Endothelial cell of umbilical vein (primary cell): ENCODE measurements around the gene FA2H. TPM values are rescaled to one million over a fixed set of nuclear protein-coding genes. Genes with fewer than 3 reads are reported as not detected.

Experiments
- BruUV-seq: library from RNA; stranded (reverse); fragments of 400-500 nt; replicated peaks from 2 replicates; lab custom pipeline; 2021; lab: Mats Ljungman, UMichigan
- CTCF ChIA-PET: fragments of 300-600, 350-600 bp; sonication (Branson Sonifier 250); formaldehyde crosslinking; loops from one replicate; lab custom pipeline; 2021; ENCODE audit warnings: antibody characterized with exemption, inconsistent platforms; lab: Charles Lee
- POLR2A ChIA-PET: fragments of 300-600, 350-600 bp; sonication (Branson Sonifier 250); formaldehyde crosslinking; loops from one replicate; lab custom pipeline; 2021; ENCODE audit warnings: antibody characterized with exemption, inconsistent platforms; lab: Charles Lee
- DNase-seq: peaks from one replicate; pipeline ENCODE4 v3.0.0-alpha.2; 2011; ENCODE audit warnings: low read depth, low spot score
- FAIRE-seq: peaks from 2 replicates; lab custom pipeline; 2011; peaks lifted over from hg19 to GRCh38; lab: Jason Lieb, UNC
- H2AFZ ChIP-seq: 2 replicates; pipeline ENCODE4 v1.6.0; 2012; ENCODE audit warnings: low read depth, low read length, control low read depth, inconsistent platforms
- H3K27ac ChIP-seq: 2 replicates; pipeline ENCODE4 v1.5.1; 2011; ENCODE audit warnings: low read depth, mild to moderate bottlenecking, control low read depth, low read length, moderate library complexity; ENCODE audit not compliant: insufficient read depth
- H3K27me3 ChIP-seq, 2 experiments: 2 replicates each; pipeline versions ENCODE4 v1.6.0 to v1.6.1; 2011; ENCODE audit warnings: low read length in 2 of 2, mixed read lengths in 1 of 2; ENCODE audit not compliant: control insufficient read depth in 2 of 2, insufficient read depth in 2 of 2
- H3K36me3 ChIP-seq, 2 experiments: 2 replicates in 1 of 2; 3 replicates in 1 of 2; pipeline ENCODE4 v1.5.1; 2011; ENCODE audit warnings: low read length in 2 of 2, mild to moderate bottlenecking in 1 of 2, moderate library complexity in 1 of 2; ENCODE audit not compliant: control insufficient read depth in 2 of 2, insufficient read depth in 2 of 2; ENCODE audit errors: extremely low read depth in 1 of 2
- H3K4me1 ChIP-seq: 3 replicates; pipeline ENCODE4 v1.5.1; 2011; ENCODE audit warnings: mild to moderate bottlenecking, low read length; ENCODE audit not compliant: control insufficient read depth, insufficient read depth; ENCODE audit errors: extremely low read depth
- H3K4me2 ChIP-seq: 2 replicates; pipeline ENCODE4 v1.6.1; 2011; ENCODE audit warnings: low read length, control low read depth, mixed read lengths; ENCODE audit not compliant: insufficient read depth
- H3K4me3 ChIP-seq, 3 experiments: fragments of 200-600 bp in 1 of 3; sonication (generic), shearing (Covaris generic) in 1 of 3; replicated peaks in 1 of 3; 2 replicates each; pipeline ENCODE4 v1.5.1; 2011 to 2016; ENCODE audit warnings: control low read depth in 3 of 3, low read length in 3 of 3, mild to moderate bottlenecking in 2 of 3, inconsistent platforms in 1 of 3, low read depth in 1 of 3, moderate library complexity in 1 of 3; ENCODE audit not compliant: insufficient read depth in 1 of 3
- H3K79me2 ChIP-seq: 2 replicates; pipeline ENCODE4 v1.6.0; 2012; ENCODE audit warnings: low read length, inconsistent platforms; ENCODE audit not compliant: control insufficient read depth, insufficient read depth
- H3K9ac ChIP-seq: replicated peaks from 2 replicates; pipeline ENCODE3; 2011; ENCODE audit warnings: low read length, control low read depth; ENCODE audit not compliant: insufficient read depth; ENCODE audit errors: extremely low read depth
- H3K9me1 ChIP-seq: replicated peaks from 3 replicates; pipeline ENCODE4 v1.6.0; 2011; ENCODE audit warnings: mild to moderate bottlenecking, low read length; ENCODE audit not compliant: control insufficient read depth, insufficient read depth; ENCODE audit errors: extremely low read depth
- H3K9me3 ChIP-seq: replicated peaks from 2 replicates; pipeline ENCODE4 v1.5.1; 2012; ENCODE audit warnings: low read length, inconsistent platforms; ENCODE audit not compliant: control insufficient read depth, insufficient read depth
- H4K20me1 ChIP-seq: replicated peaks from 2 replicates; pipeline ENCODE3; 2011; ENCODE audit warnings: mild to moderate bottlenecking, low read length; ENCODE audit not compliant: control insufficient read depth, insufficient read depth; ENCODE audit errors: extremely low read depth
- EZH2 ChIP-seq: IDR thresholded peaks from 2 replicates; pipeline ENCODE4 v1.6.1; 2012; ENCODE audit warnings: borderline replicate concordance, low read depth, mild to moderate bottlenecking, moderate library complexity, low read length, inconsistent platforms; ENCODE audit not compliant: severe bottlenecking
- FOS ChIP-seq: IDR thresholded peaks from 2 replicates; pipeline ENCODE4 v1.6.1; 2011; ENCODE audit warnings: mild to moderate bottlenecking, low read length, moderate library complexity, borderline replicate concordance; ENCODE audit not compliant: insufficient read depth
- GATA2 ChIP-seq: IDR thresholded peaks from 2 replicates; pipeline ENCODE4 v1.7.0; 2011; ENCODE audit warnings: low read depth, mild to moderate bottlenecking, moderate library complexity, mixed read lengths, low read length; ENCODE audit not compliant: insufficient read length, insufficient read depth
- JUN ChIP-seq: IDR thresholded peaks from 2 replicates; pipeline ENCODE4 v1.6.1; 2011; ENCODE audit warnings: borderline replicate concordance, low read depth; ENCODE audit not compliant: insufficient read length, insufficient read depth
- MYC ChIP-seq: IDR thresholded peaks from one replicate; pipeline ENCODE4 v1.6.1; 2011; ENCODE audit warnings: mild to moderate bottlenecking, low read depth, low read length
- POLR2A ChIP-seq: IDR thresholded peaks from 2 replicates; pipeline ENCODE4 v1.6.1; 2012; ENCODE audit warnings: low read depth, mild to moderate bottlenecking, control low read depth, low read length
- POLR2AphosphoS5 ChIP-seq: IDR thresholded peaks from 2 replicates; pipeline ENCODE4 v1.6.1; 2012; ENCODE audit warnings: low read depth, mild to moderate bottlenecking, control low read depth, low read length, moderate library complexity; ENCODE audit not compliant: insufficient read depth
- dilution Hi-C: fragments of 300-500 bp; cut with MboI; formaldehyde crosslinking; loops from one replicate; pipeline ENCODE4 v1.15.0; 2019; ENCODE audit warnings: low sequenced_read_pairs; ENCODE audit not compliant: extremely low pct_ligation_motif_present
- intact Hi-C: fragments of 100-400 bp; cut with micrococcal nuclease; formaldehyde crosslinking; loops from one replicate; pipeline ENCODE4 v1.10.0; 2022
- polyA plus RNA-seq, 4 experiments: library from polyadenylated mRNA; depleted of rRNA in 3 of 4; stranded (reverse) in 3 of 4; unstranded in 1 of 4; fragments of >200 nt; gene quantifications; 2 replicates each; pipeline versions ENCODE4 v1.2.1 to v1.2.3, GENCODE V29; 2011 to 2012; ENCODE audit warnings: missing spikeins in 1 of 4
- total RNA-seq: library from RNA; stranded (reverse); gene quantifications from 2 replicates; pipeline ENCODE4 v1.2.3, GENCODE V29; 2021
- TF ChIP-seq, protein P1 (sequence below), 2 donors: IDR thresholded peaks; 1 replicate in 1 of 2; 2 replicates in 1 of 2; pipeline ENCODE4 v1.5.1; 2011; ENCODE audit warnings: low read length in 2 of 2, mild to moderate bottlenecking in 2 of 2, moderate library complexity in 2 of 2, control low read depth in 1 of 2, inconsistent platforms in 1 of 2, low read depth in 1 of 2; ENCODE audit not compliant: insufficient read depth in 1 of 2; ENCODE audit errors: extremely low read depth in 1 of 2
- TF ChIP-seq, protein P2 (sequence below): IDR thresholded peaks from 2 replicates; pipeline ENCODE4 v1.6.1; 2011; ENCODE audit not compliant: insufficient read depth, insufficient read length

FA2H gene
- total and polyA plus RNA-seq, 2 donors (not counting 3 experiments of a cell fraction or from before 2014, with no cell fraction given) = not detected

DNA sequence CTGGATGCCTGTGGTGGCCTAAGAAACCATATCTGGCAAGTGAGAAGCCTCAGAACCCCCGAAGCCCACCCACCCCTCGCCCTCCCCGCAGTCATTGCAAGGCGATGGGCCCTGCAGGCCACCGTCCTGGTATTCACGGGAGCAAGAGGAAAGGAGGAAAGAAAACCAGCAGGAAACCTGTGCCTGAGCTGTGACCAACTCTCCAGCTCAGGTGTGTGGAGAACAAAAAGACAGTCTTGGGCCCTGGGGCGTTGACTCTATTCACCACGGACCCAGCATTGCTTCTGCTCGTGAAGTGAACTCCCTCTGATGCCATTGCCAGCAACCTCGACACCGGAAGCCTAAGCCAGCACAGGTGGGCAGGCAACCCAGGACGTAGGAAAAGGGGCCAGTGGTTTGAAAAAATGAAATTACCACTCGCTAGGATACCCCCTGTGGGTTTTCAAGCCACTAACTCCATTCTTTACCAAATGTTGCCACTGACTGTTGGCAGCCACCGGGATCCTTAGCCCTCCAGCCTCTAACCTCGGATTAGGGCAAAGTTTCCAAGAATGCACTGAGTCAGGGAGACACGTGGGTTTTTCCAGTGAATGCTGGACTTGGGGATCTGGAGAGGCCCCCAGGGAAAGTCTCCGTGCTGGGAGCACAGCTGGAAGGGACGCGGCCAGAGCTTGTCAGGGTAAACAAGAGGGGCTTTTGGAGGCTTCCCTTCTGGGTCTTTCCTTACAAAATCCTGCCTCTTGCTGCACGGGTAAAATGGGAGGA is 25.1 kb downstream of the FA2H start:
- no peak for FAIRE-seq
- ChIA-PET CTCF (no interaction called here), POLR2A (no interaction called here)
- Histone ChIP-seq H3K4me2 (no peak overlapping the region), H3K4me3 (no peak overlapping the region), H3K36me3 (no peaks in the 10 kb centered on the region), H3K9me3 (no peaks in the 10 kb centered on the region), H3K4me1 (no peaks in the 10 kb centered on the region), H3K27me3 (peaks cover 0 to 3% of the 10 kb centered on the region in 2 experiments), H3K9ac (no peak overlapping the region), H2AFZ (no peak overlapping the region), H4K20me1 (no peaks in the 10 kb centered on the region), H3K27ac (no peak overlapping the region), H3K9me1 (no peaks in the 10 kb centered on the region), H3K79me2 (no peaks in the 10 kb centered on the region)
- BruUV-seq = no TSS peak
- TF ChIP-seq EZH2 (no peak), MYC (no peak), POLR2AphosphoS5 (no peak), FOS (no peak), GATA2 (no peak), JUN (no peak), POLR2A (no peak)
- TF ChIP-seq, protein P1, sequence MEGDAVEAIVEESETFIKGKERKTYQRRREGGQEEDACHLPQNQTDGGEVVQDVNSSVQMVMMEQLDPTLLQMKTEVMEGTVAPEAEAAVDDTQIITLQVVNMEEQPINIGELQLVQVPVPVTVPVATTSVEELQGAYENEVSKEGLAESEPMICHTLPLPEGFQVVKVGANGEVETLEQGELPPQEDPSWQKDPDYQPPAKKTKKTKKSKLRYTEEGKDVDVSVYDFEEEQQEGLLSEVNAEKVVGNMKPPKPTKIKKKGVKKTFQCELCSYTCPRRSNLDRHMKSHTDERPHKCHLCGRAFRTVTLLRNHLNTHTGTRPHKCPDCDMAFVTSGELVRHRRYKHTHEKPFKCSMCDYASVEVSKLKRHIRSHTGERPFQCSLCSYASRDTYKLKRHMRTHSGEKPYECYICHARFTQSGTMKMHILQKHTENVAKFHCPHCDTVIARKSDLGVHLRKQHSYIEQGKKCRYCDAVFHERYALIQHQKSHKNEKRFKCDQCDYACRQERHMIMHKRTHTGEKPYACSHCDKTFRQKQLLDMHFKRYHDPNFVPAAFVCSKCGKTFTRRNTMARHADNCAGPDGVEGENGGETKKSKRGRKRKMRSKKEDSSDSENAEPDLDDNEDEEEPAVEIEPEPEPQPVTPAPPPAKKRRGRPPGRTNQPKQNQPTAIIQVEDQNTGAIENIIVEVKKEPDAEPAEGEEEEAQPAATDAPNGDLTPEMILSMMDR (IDR thresholded peaks at IDR 0.05; ENCODE audit: extremely low read depth in 1 of 2, insufficient read depth in 1 of 2, low read depth in 1 of 2, low read length in 2 of 2) = no peak
- TF ChIP-seq, protein P2, sequence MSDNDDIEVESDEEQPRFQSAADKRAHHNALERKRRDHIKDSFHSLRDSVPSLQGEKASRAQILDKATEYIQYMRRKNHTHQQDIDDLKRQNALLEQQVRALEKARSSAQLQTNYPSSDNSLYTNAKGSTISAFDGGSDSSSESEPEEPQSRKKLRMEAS = no peak
- no peak for DNase-seq
- dilution Hi-C loops = no loop called here
- intact Hi-C loops = no loop called here
